Activated T-helper 1 cell treated with anti-CD3 and anti-CD28 coated beads, Interleukin-2, amount 50 U/mL, for 16 hours (primary cell): ENCODE measurements around the gene CAMTA1.
"Not testable (repeated sequence)": the region's sequence is repeated elsewhere in the genome, so short reads cannot be mapped to it uniquely, and the experiment has no call there.

Source experiments
- DNase-seq, 2 donors: peaks; one replicate each; pipeline ENCODE4 v3.0.0-alpha.2; 2020; ENCODE audit warnings: low read depth in 1 of 2, low spot score in 1 of 2

CAMTA1 gene

DNA sequence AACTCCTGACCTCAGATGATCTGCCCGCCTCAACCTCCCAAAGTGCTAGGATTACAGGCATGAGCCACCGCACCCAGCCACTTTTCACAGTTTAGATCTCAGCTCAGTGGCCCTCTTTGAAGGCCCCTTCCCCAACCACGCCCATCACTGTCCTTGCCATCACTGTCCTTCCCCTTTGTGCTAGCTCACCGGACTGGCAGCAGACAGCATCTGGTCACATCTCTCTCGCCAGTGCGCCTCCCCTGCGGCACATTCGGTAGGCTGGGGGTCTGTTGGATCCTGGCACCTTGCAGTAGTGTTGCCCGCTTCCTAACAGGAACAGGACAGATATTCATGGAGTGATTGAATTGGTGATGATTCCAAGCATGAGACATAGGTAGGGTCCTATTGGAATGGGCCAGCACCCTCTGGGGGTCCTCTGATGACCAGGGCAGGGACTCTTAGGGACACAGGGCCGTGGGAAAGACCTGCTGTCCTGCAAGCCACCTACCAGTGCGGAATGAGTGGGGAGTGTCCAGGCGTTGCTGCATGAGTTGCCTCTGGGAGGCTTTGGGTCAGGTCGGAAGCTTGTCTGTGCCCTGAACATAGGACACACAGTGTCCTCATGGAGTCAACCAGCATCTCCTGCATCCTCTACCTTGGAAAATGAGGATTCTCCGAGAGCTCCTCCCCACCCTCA is 807.0 kb downstream of the CAMTA1 start:
- no peak for DNase-seq

DNA sequence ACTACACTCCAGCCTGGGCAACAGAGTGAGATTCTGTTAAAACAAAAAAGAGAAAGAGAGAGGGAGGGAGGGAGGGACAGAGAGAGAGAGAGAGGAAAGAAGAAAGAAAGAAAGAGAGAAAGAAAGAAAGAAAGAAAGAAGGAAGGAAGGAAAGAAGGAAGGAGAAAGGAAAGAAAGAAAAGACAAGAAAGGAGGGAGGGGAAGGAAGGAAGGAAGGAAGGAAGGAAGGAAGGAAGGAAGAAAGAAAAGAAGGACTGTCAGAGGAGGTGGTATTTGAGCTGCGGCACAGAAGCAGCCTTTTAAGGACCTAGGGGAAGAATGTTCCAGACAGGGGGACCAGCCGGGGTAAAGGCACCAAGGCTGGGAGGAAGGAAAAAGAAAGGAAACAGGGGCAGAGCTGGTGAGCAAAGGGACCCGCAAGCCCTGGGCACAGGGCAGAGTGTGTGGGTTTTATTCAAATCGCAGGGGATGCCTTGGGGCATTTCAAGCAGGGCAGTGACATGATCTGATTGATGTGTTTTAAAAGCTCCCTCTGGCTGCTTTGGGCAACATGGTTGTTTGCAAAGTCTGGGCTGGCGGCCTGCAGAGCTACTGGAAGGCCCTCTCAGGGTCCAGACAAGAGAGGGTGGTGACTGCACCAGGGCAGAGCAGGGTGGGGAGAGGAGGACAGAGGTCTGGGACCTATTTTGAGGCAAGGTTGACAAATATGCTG is 808.9 kb downstream of the CAMTA1 start:
- DNase-seq = no peak

DNA sequence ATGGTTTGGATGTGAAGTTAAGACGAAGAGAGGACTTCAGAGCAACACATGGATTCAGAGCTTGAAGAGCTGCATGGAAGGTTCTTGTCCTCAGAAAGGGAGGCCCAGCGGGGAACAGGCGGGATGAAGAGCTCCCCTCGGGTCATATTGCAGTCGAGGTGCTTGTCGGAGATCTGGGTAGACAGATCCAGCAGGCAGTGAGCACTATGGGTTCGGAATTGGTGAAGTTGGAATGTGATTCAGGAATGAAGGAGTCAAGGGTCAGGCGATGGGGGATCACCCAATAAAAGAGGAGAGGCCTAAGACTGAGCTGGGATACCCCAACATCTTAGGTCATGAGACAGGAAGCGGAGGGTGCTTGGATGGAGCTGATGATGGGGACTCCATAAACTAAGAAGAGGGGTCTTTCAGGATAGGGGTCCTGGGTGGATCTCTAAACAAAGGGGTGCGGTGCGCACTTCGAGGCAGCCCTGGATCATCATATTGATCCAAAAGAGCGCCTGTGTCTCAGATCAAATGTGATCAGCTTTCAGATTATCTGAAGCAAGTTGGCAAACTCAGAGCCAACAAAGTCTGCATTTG is 809.6 kb downstream of the CAMTA1 start:
- no peak for DNase-seq

DNA sequence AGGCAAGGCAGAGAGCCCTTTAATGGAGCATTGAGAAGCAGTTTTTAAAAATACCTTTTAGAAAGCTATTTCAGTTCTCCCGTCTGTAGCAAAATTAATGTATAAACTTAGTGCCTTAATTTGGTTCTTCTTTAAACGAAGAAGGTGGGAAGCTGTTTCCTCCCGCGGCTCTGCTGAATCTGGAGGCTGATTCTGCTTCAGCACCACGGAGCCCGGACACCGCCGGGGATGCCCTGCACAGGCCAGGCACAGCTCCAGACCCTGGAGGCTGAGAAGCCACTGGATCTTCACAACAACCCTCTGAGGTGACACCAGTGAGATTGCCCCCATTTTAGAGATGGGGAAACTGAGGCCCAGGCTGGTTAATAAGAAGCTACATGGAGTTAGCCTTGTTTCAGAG is 810.1 kb downstream of the CAMTA1 start:
- DNase-seq = no peak

DNA sequence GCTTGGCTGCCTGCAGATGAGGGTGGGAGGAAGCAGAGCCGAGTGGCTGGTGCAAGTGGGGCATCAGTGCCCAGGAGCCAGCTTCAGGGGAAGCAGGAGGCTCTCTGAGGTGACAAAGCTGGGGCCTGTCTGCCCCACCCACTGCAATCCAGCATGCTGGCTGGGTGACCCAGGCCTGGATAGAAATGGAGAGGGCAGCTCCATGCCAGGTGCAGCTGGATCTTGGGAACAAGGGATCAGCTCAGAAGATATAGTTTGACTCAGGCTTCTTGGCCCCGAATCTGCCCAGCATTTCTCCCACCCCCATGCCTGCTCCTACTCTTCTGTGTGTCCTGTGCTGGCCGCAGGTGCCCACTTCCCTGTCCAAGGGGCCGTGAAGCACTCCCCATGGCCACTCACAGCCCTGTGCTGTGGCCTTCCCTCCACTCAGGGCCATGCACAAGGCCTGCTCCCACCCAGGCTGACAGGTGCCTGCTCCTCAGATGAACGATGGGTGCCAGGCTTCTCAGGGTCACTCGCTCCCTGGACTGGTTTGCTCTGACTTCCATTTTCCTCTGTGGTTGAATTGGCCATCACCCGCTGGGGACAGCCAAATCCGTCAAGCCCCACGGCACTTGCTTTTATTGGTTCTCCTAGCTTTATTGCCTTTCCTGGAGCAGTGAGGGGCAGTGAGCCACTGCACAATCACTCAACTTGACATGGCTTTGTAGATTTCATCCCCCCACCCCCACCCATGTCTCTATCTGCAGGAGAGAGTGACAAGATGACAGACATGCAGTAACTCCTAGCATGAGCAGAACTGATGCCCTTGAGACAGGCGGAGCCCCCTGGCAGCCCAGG is 811.1 kb downstream of the CAMTA1 start:
- no peak for DNase-seq

DNA sequence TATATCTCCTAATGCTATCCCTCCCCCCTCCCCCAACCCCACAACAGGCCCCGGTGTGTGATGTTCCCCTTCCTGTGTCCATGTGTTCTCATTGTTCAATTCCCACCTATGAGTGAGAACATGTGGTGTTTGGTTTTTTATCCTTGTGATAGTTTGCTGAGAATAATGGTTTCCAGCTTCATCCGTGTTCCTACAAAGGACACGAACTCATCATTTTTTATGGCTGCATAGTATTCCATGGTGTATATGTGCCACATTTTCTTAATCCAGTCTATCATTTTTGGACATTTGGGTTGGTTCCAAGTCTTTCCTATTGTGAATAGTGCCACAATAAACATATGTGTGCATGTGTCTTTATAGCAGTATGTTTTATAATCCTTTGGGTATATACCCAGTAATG is 812.8 kb downstream of the CAMTA1 start:
- DNase-seq = not testable (repeated sequence)

DNA sequence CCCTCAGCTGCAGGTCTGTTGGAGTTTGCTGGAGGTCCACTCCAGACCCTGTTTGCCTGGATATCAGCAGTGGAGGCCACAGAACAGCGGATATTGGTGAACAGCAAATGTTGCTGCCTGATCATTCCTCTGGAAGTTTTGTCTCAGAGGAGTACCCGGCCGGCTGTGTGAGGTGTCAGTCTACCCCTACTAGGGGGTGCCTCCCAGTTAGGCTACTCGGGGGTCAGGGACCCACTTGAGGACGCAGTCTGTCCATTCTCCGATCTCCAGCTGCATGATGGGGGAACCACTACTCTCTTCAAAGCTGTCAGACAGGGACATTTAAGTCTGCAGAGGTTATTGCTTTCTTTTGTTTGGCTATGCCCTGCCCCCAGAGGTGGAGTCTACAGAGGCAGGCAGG is 819.7 kb downstream of the CAMTA1 start:
- not testable (repeated sequence) for DNase-seq

DNA sequence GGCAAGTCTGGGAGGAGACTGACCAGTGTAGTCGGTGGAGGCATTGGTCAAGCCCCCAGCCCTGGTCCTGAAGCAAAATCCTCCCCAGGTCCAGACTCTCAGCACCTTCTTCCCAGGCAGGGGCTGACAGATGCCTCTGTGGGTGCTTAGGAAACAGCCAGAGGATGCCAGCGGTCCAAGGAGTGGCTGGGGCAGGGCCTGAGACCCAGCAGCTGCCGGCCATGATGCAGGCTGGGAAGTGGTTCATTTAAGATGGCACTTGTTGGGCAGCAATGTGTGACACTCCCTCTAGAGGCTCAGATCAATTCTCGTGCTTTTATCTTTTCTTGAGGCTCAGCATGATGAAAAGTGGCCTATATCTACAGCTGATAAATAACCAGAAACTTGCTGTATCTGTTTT is 820.8 kb downstream of the CAMTA1 start:
- no peak for DNase-seq

DNA sequence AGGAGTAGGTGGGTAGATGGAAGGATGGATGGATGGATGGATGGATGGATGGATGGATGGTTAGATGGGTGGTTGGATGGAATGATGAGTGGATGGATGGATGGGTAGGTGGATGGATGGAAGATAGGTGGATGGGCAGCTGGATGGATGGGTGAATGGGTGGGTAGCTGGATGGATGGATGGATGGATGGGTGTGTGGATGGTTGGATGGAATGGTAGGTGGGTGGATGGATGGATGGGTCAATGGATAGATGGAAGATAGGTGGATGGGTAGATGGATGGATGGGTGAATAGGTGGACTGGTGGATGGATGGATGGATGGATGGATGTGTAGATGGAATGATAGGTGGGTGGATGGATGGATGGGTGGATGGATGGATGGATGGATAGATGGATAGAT is 821.8 kb downstream of the CAMTA1 start:
- no peak for DNase-seq

DNA sequence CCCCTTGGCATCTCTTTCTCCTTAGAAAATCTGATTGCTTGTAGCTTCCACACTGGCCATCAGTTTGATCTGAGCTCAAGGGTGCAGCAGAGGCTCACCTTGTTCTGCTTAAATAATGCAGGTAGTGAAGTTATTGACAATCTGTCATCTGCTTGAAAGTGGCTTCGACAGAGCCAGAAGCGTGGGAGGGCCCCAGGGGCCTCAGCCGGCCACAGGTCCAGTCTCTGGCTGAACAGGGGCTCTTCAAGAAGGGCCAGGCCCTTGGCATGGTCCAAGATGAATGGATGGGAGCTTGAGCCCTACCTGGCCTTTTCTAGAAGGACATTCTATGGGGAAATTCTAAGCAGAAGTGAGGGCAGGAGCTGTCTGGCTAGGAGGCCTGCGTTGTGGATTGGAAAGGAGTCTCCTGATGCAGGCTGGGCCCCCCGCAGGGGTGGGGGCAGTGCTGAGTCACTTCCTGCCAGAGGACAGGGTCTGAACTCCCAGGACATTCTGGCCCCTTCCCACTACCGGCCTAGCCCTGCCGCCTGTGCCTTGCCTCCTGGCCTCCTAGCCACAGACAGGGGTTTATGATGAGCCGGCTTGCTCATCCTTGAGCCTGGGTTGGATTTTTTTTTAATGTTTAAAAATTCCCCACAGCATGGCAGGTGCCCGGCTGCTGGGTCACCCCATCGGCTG is 823.5 kb downstream of the CAMTA1 start:
- no peak for DNase-seq

DNA sequence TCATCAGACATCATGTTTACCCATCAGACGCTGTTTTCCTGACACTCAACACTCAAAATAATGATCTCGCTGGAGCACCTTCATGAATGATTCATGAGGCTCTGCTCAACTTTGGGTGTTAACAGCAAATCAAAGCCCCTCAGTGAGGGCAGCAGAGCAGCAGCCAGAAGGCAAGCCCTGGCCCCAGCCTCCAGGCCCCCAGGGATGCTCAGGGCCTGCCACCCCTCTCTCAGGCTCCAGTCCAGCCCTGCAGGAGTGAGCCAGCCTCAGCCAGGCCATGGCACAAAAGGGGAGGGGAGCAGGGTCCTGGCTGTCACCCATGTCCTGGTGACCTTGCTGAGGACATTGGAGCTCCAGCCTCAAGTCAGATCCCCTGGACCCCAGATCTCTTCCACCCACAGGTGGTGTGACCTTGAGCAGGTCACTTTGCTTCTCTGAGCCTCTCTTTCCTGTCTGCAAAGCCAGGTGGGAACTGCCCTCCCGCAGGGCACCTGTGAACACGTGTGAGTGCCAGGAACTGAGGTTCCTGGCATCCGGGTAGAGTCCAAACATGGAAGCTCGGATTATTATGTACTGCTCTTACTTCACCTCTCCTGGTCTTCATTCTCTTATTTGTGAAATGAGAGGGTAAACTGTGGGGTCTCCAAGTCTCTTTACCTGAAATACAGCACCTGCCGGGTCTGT is 824.2 kb downstream of the CAMTA1 start:
- no peak for DNase-seq

DNA sequence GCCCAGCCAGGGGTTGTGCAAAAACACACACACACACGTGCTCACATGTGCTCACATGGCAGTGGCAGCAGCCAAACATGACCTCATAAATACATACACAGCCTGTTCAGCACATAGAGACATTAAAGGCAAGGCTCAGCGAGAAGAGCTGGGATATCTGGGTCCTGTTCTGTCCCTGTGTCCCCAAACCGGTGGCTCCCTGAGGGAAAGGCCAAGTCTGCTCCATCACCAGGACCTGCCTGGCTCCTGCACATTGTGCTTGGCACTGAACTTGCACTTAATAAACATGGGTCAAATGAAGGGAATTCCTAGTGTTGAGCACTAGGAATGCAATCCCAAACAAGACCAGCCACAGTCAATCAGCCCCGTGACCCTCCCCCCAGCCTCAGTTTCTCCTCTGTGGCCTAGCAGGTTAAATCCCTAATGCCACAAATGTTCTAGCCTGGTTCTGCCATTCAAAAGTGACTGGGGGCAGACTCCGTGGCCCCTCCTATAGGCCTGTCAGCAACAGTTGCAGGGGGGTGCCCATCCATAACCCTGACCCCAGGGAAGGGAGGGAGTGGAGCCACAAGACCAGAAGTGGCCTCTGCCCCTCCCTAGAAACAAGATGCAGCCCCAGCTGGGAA is 825.0 kb downstream of the CAMTA1 start:
- DNase-seq = no peak

DNA sequence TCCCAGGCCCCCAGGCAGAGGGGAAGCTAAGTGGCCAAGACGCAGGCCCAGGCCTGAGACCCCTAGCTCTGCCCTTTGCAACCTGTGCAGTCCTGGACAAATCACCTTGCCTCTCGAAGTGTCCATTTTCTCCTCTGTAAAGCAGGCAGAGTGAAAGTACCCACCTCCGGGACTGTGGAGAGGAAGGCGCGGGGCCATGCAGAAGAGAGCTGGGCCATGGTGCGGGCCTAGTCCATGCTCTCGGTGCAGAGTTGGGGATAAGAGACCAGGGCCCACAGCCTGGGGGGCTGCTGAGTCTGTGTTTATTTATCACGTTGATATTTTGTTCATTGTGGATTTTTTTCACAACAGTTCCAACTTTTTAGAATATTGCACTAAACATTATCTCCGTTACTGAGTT is 825.7 kb downstream of the CAMTA1 start:
- DNase-seq = no peak

DNA sequence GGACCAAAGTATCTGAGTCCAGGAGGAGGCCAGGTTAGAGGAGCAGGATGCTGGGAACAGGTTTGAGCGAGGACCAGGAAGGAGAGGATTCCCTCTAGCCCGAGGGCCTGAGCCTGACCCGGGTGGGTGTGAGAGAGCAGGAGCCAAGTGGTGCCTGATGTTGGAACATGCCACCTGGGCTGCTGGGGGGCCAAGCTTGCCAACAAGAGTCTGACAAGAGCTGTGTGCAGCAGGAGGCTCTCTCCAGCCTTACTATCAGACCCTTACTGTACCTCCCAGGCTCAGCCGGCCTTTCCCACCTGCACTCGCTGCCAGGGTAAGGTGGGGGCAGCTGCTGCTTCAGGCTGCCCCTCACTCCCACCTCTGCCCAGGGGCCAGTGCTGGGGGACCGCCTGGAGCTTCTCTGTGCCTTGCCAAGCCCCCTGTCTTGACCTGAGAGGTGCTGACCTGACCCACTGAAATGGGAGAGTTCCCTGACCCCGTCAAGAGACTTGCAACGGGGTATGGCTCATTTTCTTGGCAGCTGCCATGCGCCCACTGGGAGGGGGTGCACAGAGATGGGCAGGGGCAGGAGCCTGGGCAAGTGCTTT is 826.3 kb downstream of the CAMTA1 start:
- DNase-seq = no peak

DNA sequence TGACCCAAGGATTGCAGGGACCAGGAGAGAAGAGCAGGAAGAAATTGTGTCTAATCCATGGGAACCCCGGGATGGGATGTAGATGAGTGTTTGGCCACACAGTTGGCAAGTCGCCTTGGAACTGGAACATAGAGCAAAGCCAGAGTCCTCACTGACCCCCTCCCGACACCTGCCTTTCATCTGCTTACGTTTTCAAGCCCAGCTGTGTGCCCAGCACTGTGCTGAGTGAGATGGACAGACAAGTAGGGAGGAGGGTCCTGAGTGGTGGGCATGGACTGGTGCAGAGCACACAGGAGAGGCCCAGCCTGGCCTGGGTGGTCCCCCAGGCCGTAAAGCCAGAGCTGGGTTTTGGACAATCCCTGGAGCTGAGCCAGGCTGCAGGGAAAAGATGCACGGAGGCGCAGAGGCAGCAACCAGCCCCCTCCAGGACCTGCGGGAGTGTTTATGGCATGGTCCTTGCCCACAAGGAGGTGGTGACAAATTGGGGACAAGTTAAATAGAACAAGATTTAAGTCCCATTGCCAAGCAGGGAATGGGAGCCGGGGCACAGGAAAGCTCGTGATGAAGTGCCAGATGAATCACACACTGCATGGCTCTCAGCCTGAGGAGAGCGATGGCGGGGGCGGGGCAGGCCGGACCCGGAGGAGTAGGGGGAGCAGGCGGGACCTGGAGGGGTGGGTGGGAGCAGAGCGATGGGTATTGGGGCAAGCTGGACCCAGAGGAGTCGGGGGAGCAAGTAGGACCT is 828.0 kb downstream of the CAMTA1 start:
- DNase-seq = no peak

DNA sequence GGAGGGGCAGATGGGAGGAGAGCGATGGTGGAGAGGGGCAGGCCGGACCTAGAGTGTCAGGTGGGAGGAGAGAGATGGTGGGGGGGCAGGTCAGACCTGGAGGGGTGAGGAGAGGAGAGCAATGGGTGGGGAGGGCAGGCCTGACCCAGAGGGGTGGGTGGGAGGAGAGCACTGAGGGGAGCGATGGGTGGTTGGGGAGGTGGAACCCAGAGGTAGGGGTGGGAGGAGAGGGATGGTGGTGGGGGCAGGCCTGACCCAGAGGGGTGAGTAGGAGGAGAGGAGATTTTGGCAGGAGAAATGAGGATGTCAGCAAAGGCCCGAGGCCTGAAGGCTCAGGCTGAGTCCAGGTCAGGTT is 828.6 kb downstream of the CAMTA1 start:
- DNase-seq = no peak

DNA sequence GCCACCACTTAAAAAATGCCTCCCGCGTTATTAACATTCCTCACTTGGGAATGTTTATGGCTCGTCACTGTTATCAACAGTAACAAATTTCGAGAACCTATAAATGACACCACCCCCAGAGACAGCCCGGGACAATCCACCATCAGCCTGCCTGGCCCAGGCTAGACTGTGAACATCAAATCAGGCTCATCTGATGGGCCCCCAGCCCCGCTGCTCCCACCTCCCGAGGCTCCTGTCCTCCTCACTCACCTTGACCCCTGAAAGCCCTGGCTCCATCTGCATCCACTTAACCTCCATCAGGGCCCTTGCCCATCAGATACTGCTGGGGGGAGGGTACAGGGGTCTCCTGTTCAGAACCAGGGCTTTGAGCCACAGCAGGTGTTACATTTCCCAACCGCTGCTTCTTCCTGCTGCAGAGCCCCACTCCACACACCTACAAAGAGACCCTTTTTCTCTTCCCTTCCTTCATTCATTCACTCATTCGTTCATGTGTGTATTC is 829.4 kb downstream of the CAMTA1 start:
- DNase-seq = no peak

DNA sequence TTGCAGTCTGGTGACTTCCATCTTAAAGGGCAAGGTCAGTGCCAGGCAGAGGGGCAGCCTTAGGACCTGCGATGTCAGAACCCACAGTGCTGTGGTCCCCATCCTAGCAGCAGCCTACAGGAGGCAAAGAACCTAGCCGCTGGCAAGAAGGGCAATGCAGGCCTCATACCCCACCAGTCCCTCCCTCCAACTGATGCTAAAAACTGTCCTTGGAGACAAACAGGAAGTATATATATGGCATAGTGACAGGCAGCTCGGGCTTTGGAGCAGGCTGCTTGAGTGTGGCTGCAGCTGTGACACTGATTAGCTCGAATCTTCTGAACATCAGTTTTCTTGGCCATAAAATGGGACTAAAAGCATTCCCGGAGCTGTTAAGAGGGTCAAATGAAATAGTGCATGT is 829.9 kb downstream of the CAMTA1 start:
- no peak for DNase-seq
